Posterior vena cava (tissue), 2 donors: ENCODE measurements around the gene MIX23. TPM values are rescaled to one million over a fixed set of nuclear protein-coding genes. Genes with fewer than 3 reads are reported as not detected.

ENCODE experiments used
- DNase-seq: peaks from one replicate; pipeline ENCODE4 v3.0.0-alpha.2; 2020; ENCODE audit warnings: low spot score
- intact Hi-C, 2 donors: fragments of 100-400 bp; cut with DNase I; formaldehyde crosslinking; loops; one replicate each; pipeline versions ENCODE4 v1.14.1 to v1.14.2; 2022 to 2023
- total RNA-seq, 2 donors: library from RNA; stranded (reverse); fragmentation: NEBNext Ultra II Directional; extraction: Animal tissue kit (Norgen Biotek cat#: 25700); gene quantifications; one replicate each; pipeline ENCODE4 v1.2.1, GENCODE V29; 2021
- donor health status: DM: yes; HTN: yes; CAD: no.
- donor health status: DM: yes; HTN: yes; CAD: no.

The MIX23 gene
- total RNA-seq, 2 donors from 2014 or later: 13.8 to 16.3 TPM

DNA sequence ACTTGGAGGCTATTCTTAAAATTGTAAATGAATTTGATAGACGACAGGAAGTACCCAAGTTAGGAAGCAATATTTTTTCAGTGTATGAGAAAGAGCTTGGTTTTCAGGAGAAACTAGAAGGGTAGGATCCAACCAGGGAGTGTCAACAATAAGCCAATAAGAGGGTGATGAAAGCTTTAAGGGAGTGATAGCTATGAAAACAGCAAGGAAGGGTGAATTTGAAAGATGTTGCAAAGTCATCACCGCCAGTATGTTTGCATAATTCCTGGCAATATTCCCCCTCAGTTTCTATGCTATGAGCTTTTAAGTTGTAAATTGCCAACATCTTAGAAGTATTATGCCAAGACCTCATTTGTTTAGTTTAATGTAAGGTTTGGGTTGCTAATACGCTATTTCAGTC, 69.8 kb downstream of the MIX23 start:
- intact Hi-C loops: no loop called here
- no peak for DNase-seq

DNA sequence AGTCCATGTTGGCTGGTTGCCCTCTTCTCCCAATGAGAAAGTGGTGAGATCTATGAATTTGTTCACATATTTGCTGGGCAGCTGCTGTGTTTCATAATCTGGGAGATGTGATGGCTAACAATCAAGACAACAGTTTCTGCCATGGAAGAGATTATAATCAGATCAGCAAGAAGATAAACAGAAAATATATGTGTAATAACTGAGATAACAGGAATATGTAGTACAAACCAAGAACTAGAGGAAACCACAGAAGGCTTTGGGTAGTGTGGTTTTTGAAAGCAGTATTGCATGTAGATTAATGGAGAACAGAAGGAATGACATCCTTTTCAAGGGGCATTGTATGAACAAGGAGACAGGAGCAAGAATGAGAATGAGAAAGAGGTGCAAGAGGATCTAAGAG, 70.2 kb downstream of the MIX23 start:
- no peak for DNase-seq
- intact Hi-C loops: no loop called here

GRCh38 chr3:122310361-122310760, 72.7 kb downstream of the MIX23 start:
- DNase-seq: no peak
- intact Hi-C loops: no loop called here

Other genes with a start within 250 kb of the MIX23 start
- gene CASR, start 199.6 kb downstream of the MIX23 start, total RNA-seq: not detected
- gene CSTA, start 58.0 kb downstream of the MIX23 start, total RNA-seq: 1 to 10 TPM; 3.5 to 9.7 TPM
- 10 to 100 TPM; 31.5 to 36.9 TPM for gene FAM162A, start 951 bp upstream of the MIX23 start, total RNA-seq
- gene WDR5B, start 32.8 kb upstream of the MIX23 start, total RNA-seq: 1 to 10 TPM; 4.0 to 4.9 TPM
- 10 to 100 TPM; 62.4 to 80.3 TPM for gene KPNA1, start 131.7 kb upstream of the MIX23 start, total RNA-seq
- 10 to 100 TPM; 29.8 to 31.9 TPM for gene PARP9, start 181.1 kb upstream of the MIX23 start, total RNA-seq
- gene DTX3L, start 181.1 kb upstream of the MIX23 start, total RNA-seq: 10 to 100 TPM; 22.8 to 32.0 TPM
- 1 to 10 TPM; 2.5 to 3.5 TPM for gene PARP15, start 194.4 kb upstream of the MIX23 start, total RNA-seq